ENCODE measurements around the gene PTX4. TPM values are rescaled to one million over a fixed set of nuclear protein-coding genes. Genes with fewer than 3 reads are reported as not detected.
"Not testable (repeated sequence)": the region's sequence is repeated elsewhere in the genome, so short reads cannot be mapped to it uniquely, and the experiment has no call there.

The PTX4 gene
- polyA plus RNA-seq, 1 donor: not detected

GRCh38 chr16:1443980-1444729 is 44.6 kb downstream of the PTX4 start, which contains the start of gene CCDC154:
Gene CCDC154 (minus strand): TSS chr16:1444556. CDS start chr16:1444322, 234 bp downstream.
- DNase-seq: no peak

DNA sequence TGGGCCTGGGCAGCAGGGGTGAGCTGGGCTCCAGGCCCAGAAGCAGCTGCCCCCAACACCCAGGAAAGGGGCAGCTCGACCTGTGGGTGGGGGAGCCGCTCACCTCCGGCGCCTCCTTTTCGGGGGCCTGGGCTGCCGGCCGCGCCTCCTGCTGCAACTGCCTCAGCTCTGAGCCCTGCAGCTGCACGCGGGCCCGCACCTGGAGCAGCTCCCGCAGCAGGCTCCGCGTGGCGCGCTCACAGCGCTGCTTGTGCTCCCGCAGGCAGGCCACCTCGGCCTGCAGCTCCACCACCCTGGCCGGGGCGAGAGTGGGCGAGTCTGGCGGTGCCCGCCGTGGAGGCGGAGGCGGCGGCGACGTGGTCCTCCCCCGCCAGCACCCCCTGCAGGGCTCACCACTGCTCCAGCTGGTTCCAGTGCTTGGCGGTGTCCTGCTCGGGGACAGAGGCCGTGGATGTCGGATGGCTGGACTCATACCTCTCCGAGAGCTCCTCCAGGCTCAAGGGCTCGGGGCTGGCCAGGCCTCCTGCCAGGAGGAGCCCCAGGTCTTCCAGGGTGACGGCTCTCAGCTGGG is 45.3 kb downstream of the PTX4 start:
- DNase-seq: no peak

GRCh38 chr16:1442697-1443096 is 46.0 kb downstream of the PTX4 start:
- DNase-seq: no peak

GRCh38 chr16:1441391-1441829 is 47.3 kb downstream of the PTX4 start:
- DNase-seq: no peak

- DNase-seq: not testable (repeated sequence)
Measured at GRCh38 chr16:1439699-1440074, 49.1 kb downstream of the PTX4 start.

DNA sequence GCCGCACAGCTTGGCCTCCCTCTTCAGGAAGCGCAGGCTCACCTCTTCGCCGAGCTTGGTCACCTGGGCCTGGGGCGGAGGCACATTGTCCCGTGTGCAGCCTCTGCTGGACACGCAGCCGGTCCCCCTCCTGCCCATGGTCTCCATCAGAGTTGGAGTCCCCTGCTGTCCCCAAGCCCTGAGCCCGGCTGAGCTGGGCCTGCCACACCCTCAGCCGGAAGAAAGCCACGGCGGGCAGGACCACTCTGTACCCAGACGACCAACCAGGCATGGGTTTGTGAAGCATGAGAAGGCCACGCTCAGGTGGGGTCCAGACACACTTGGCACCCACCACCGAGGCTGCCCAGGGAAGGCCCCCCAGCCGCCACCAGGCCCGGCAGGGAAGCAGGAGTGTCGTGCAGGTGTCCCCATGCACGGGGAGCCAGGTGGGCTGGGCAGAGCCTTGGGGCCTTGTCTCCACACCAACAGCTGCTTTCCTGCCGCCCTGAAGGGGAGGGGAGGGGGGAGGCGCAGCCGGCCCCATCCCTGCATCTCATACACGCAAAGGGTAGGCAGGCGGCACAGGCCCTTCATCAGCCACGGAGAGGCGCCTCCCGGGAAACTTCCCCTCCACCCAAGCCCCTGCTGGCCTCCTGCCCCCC is 49.6 kb downstream of the PTX4 start:
- DNase-seq: no peak

DNA sequence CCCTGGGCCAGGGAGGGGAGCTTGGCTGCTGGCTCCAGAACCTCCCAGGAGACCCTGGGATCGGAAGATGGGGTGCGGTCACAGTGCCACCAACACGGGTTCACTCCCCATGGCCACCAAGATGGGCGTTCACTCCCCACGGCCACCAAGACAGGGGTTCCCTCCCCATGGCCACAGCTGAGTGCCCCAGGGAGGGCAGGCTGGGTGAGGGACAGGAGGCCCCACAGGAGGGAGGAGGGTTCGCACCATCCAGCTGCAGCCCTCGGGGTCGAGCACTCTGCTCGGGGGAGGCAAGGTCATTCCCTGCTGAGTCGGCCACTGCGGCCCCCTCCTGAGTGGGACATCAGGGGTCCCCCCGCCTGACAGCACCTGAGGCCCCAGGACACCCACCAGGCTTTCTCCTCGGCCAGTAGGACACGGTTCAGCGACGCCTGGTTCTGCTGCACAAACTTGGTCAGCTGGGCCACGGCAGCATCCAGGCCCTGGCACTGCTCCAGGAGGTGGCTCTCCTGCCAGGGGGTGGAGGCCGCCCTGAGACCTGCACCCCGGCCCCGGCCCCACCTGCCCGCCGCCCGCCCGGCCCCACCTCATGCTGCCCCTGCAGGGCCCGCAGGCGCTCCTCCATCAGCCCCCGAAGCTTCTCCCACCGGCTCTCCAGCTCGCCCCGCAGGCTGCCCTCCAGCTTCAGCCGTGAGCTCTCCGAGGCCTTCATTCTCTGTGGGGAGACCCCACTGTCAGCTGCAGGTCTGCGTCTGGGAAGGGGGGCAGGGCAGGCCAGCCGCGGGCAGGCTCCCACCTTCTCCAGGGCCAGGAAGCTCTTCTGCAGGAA is 50.3 kb downstream of the PTX4 start:
- no peak for DNase-seq

DNA sequence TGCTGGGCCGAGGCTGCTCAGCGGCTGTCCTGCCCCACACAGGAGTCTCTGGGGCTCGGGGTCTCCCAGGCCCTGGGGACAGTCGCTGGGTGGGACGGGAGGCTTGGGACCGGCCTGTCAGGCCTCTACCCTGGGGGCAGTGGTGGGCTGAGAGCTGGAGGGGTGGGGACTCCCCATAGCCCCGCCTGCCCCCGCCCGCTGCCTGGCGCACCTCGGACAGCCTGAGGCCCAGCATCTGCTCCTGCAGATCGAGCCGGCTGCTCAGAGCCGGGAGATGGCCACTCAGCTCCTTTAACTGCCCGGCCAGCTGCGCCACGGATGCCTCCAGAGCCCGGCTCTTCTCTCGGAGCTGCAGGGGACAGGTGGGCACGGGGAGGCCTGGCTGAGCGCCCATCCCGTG is 51.1 kb downstream of the PTX4 start:
- DNase-seq: no peak

DNA sequence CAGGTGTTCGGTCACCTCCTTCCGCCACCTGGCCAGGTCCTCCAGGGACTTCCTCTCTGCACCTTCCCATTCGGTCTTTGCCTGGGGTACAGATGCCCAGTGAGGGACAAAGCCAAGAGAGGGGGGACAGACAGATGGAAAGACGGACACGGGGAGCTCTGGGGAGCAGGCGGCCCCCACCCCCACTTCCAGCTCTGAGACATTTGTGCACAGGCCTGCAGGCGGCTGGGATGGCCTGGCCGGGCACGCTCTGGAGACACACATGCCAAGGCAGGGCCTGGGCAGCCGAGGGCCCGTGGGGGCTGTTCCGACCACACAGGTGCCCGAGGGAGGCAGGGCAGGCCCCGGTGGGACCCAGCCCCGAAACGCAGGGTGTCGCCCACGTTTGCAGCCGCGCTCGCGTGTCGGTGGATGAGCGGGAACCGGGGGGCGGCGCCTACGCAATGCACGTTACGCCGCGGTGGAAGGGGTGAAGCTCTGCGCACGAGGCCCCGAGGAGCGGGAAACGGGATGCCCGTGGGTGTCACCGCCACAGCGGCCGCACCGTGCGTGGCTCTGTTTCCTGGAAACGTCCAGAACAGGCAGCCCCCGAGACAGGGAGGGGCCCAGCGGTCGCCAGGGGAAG is 51.9 kb downstream of the PTX4 start:
- no peak for DNase-seq

GRCh38 chr16:1435921-1436697 is 52.6 kb downstream of the PTX4 start:
- DNase-seq: no peak

Other genes with a start within 250 kb of the PTX4 start
- not detected for gene TPSAB1, start 248.2 kb downstream of the PTX4 start, polyA plus RNA-seq (ENCODE audit: insufficient read length)
- not detected for gene TPSD1, start 232.9 kb downstream of the PTX4 start, polyA plus RNA-seq (ENCODE audit: insufficient read length)
- 162 TPM for gene UBE2I, start 179.3 kb downstream of the PTX4 start, polyA plus RNA-seq (ENCODE audit: insufficient read length)
- 4.6 TPM for gene BAIAP3, start 155.3 kb downstream of the PTX4 start, polyA plus RNA-seq (ENCODE audit: insufficient read length)
- 32.6 TPM for gene TSR3, start 137.1 kb downstream of the PTX4 start, polyA plus RNA-seq (ENCODE audit: insufficient read length)
- gene GNPTG, start 137.0 kb downstream of the PTX4 start, polyA plus RNA-seq (ENCODE audit: insufficient read length): 55.3 TPM
- 19.8 TPM for gene UNKL, start 74.2 kb downstream of the PTX4 start, polyA plus RNA-seq (ENCODE audit: insufficient read length)
- 10.7 TPM for gene UQCC4, start 68.2 kb downstream of the PTX4 start, polyA plus RNA-seq (ENCODE audit: insufficient read length)
- gene PERCC1, start 57.9 kb downstream of the PTX4 start, polyA plus RNA-seq (ENCODE audit: insufficient read length): 0.20 TPM
- gene CCDC154, start 44.4 kb downstream of the PTX4 start, polyA plus RNA-seq (ENCODE audit: insufficient read length): 2.6 TPM
- 48.5 TPM for gene CLCN7, start 13.9 kb downstream of the PTX4 start, polyA plus RNA-seq (ENCODE audit: insufficient read length)
- 28.8 TPM for gene TELO2, start 4.4 kb upstream of the PTX4 start, polyA plus RNA-seq (ENCODE audit: insufficient read length)
- gene TMEM204, start 44.7 kb upstream of the PTX4 start, polyA plus RNA-seq (ENCODE audit: insufficient read length): 15.7 TPM
- 43.9 TPM for gene IFT140, start 123.1 kb upstream of the PTX4 start, polyA plus RNA-seq (ENCODE audit: insufficient read length)
- 27.3 TPM for gene CRAMP1, start 123.4 kb upstream of the PTX4 start, polyA plus RNA-seq (ENCODE audit: insufficient read length)
- 82.0 TPM for gene JPT2, start 189.3 kb upstream of the PTX4 start, polyA plus RNA-seq (ENCODE audit: insufficient read length)
- 68.6 TPM for gene MAPK8IP3, start 217.3 kb upstream of the PTX4 start, polyA plus RNA-seq (ENCODE audit: insufficient read length)